Endothelial cell of umbilical vein (primary cell): Measurements from ENCODE around the gene SORCS1. TPM values are rescaled to one million over a fixed set of nuclear protein-coding genes. Genes with fewer than 3 reads are reported as not detected.

Experiments
- BruUV-seq: library from RNA; stranded (reverse); fragments of 400-500 nt; replicated peaks from 2 replicates; lab custom pipeline; 2021; lab: Mats Ljungman, UMichigan
- CTCF ChIA-PET: fragments of 300-600, 350-600 bp; sonication (Branson Sonifier 250); formaldehyde crosslinking; loops from one replicate; lab custom pipeline; 2021; ENCODE audit warnings: antibody characterized with exemption, inconsistent platforms; lab: Charles Lee
- POLR2A ChIA-PET: fragments of 300-600, 350-600 bp; sonication (Branson Sonifier 250); formaldehyde crosslinking; loops from one replicate; lab custom pipeline; 2021; ENCODE audit warnings: antibody characterized with exemption, inconsistent platforms; lab: Charles Lee
- DNase-seq: peaks from one replicate; pipeline ENCODE4 v3.0.0-alpha.2; 2011; ENCODE audit warnings: low read depth, low spot score
- FAIRE-seq: peaks from 2 replicates; lab custom pipeline; 2011; peaks lifted over from hg19 to GRCh38; lab: Jason Lieb, UNC
- H2AFZ ChIP-seq: 2 replicates; pipeline ENCODE4 v1.6.0; 2012; ENCODE audit warnings: low read depth, low read length, control low read depth, inconsistent platforms
- H3K27ac ChIP-seq: 2 replicates; pipeline ENCODE4 v1.5.1; 2011; ENCODE audit warnings: low read depth, mild to moderate bottlenecking, control low read depth, low read length, moderate library complexity; ENCODE audit not compliant: insufficient read depth
- H3K27me3 ChIP-seq, 2 experiments: 2 replicates each; pipeline versions ENCODE4 v1.6.0 to v1.6.1; 2011; ENCODE audit warnings: low read length in 2 of 2, mixed read lengths in 1 of 2; ENCODE audit not compliant: control insufficient read depth in 2 of 2, insufficient read depth in 2 of 2
- H3K36me3 ChIP-seq, 2 experiments: 2 replicates in 1 of 2; 3 replicates in 1 of 2; pipeline ENCODE4 v1.5.1; 2011; ENCODE audit warnings: low read length in 2 of 2, mild to moderate bottlenecking in 1 of 2, moderate library complexity in 1 of 2; ENCODE audit not compliant: control insufficient read depth in 2 of 2, insufficient read depth in 2 of 2; ENCODE audit errors: extremely low read depth in 1 of 2
- H3K4me1 ChIP-seq: 3 replicates; pipeline ENCODE4 v1.5.1; 2011; ENCODE audit warnings: mild to moderate bottlenecking, low read length; ENCODE audit not compliant: control insufficient read depth, insufficient read depth; ENCODE audit errors: extremely low read depth
- H3K4me2 ChIP-seq: 2 replicates; pipeline ENCODE4 v1.6.1; 2011; ENCODE audit warnings: low read length, control low read depth, mixed read lengths; ENCODE audit not compliant: insufficient read depth
- H3K4me3 ChIP-seq, 3 experiments: fragments of 200-600 bp in 1 of 3; sonication (generic), shearing (Covaris generic) in 1 of 3; replicated peaks in 1 of 3; 2 replicates each; pipeline ENCODE4 v1.5.1; 2011 to 2016; ENCODE audit warnings: control low read depth in 3 of 3, low read length in 3 of 3, mild to moderate bottlenecking in 2 of 3, inconsistent platforms in 1 of 3, low read depth in 1 of 3, moderate library complexity in 1 of 3; ENCODE audit not compliant: insufficient read depth in 1 of 3
- H3K79me2 ChIP-seq: 2 replicates; pipeline ENCODE4 v1.6.0; 2012; ENCODE audit warnings: low read length, inconsistent platforms; ENCODE audit not compliant: control insufficient read depth, insufficient read depth
- H3K9ac ChIP-seq: replicated peaks from 2 replicates; pipeline ENCODE3; 2011; ENCODE audit warnings: low read length, control low read depth; ENCODE audit not compliant: insufficient read depth; ENCODE audit errors: extremely low read depth
- H3K9me1 ChIP-seq: replicated peaks from 3 replicates; pipeline ENCODE4 v1.6.0; 2011; ENCODE audit warnings: mild to moderate bottlenecking, low read length; ENCODE audit not compliant: control insufficient read depth, insufficient read depth; ENCODE audit errors: extremely low read depth
- H3K9me3 ChIP-seq: replicated peaks from 2 replicates; pipeline ENCODE4 v1.5.1; 2012; ENCODE audit warnings: low read length, inconsistent platforms; ENCODE audit not compliant: control insufficient read depth, insufficient read depth
- H4K20me1 ChIP-seq: replicated peaks from 2 replicates; pipeline ENCODE3; 2011; ENCODE audit warnings: mild to moderate bottlenecking, low read length; ENCODE audit not compliant: control insufficient read depth, insufficient read depth; ENCODE audit errors: extremely low read depth
- CTCF ChIP-seq, 2 donors: IDR thresholded peaks; 1 replicate in 1 of 2; 2 replicates in 1 of 2; pipeline ENCODE4 v1.5.1; 2011; ENCODE audit warnings: low read length in 2 of 2, mild to moderate bottlenecking in 2 of 2, moderate library complexity in 2 of 2, control low read depth in 1 of 2, inconsistent platforms in 1 of 2, low read depth in 1 of 2; ENCODE audit not compliant: insufficient read depth in 1 of 2; ENCODE audit errors: extremely low read depth in 1 of 2
- EZH2 ChIP-seq: IDR thresholded peaks from 2 replicates; pipeline ENCODE4 v1.6.1; 2012; ENCODE audit warnings: borderline replicate concordance, low read depth, mild to moderate bottlenecking, moderate library complexity, low read length, inconsistent platforms; ENCODE audit not compliant: severe bottlenecking
- FOS ChIP-seq: IDR thresholded peaks from 2 replicates; pipeline ENCODE4 v1.6.1; 2011; ENCODE audit warnings: mild to moderate bottlenecking, low read length, moderate library complexity, borderline replicate concordance; ENCODE audit not compliant: insufficient read depth
- GATA2 ChIP-seq: IDR thresholded peaks from 2 replicates; pipeline ENCODE4 v1.7.0; 2011; ENCODE audit warnings: low read depth, mild to moderate bottlenecking, moderate library complexity, mixed read lengths, low read length; ENCODE audit not compliant: insufficient read length, insufficient read depth
- JUN ChIP-seq: IDR thresholded peaks from 2 replicates; pipeline ENCODE4 v1.6.1; 2011; ENCODE audit warnings: borderline replicate concordance, low read depth; ENCODE audit not compliant: insufficient read length, insufficient read depth
- MAX ChIP-seq: IDR thresholded peaks from 2 replicates; pipeline ENCODE4 v1.6.1; 2011; ENCODE audit not compliant: insufficient read depth, insufficient read length
- MYC ChIP-seq: IDR thresholded peaks from one replicate; pipeline ENCODE4 v1.6.1; 2011; ENCODE audit warnings: mild to moderate bottlenecking, low read depth, low read length
- POLR2A ChIP-seq: IDR thresholded peaks from 2 replicates; pipeline ENCODE4 v1.6.1; 2012; ENCODE audit warnings: low read depth, mild to moderate bottlenecking, control low read depth, low read length
- POLR2AphosphoS5 ChIP-seq: IDR thresholded peaks from 2 replicates; pipeline ENCODE4 v1.6.1; 2012; ENCODE audit warnings: low read depth, mild to moderate bottlenecking, control low read depth, low read length, moderate library complexity; ENCODE audit not compliant: insufficient read depth
- dilution Hi-C: fragments of 300-500 bp; cut with MboI; formaldehyde crosslinking; loops from one replicate; pipeline ENCODE4 v1.15.0; 2019; ENCODE audit warnings: low sequenced_read_pairs; ENCODE audit not compliant: extremely low pct_ligation_motif_present
- intact Hi-C: fragments of 100-400 bp; cut with micrococcal nuclease; formaldehyde crosslinking; loops from one replicate; pipeline ENCODE4 v1.10.0; 2022
- polyA plus RNA-seq, 4 experiments: library from polyadenylated mRNA; depleted of rRNA in 3 of 4; stranded (reverse) in 3 of 4; unstranded in 1 of 4; fragments of >200 nt; gene quantifications; 2 replicates each; pipeline versions ENCODE4 v1.2.1 to v1.2.3, GENCODE V29; 2011 to 2012; ENCODE audit warnings: missing spikeins in 1 of 4
- total RNA-seq: library from RNA; stranded (reverse); gene quantifications from 2 replicates; pipeline ENCODE4 v1.2.3, GENCODE V29; 2021

Gene SORCS1
- total and polyA plus RNA-seq, 2 donors (not counting 3 experiments of a cell fraction or from before 2014, with no cell fraction given): not detected

GRCh38 chr10:106788982-106789381 lies 375.5 kb downstream of the SORCS1 start:
- H4K20me1 ChIP-seq: no peaks in the 10 kb centered on the region
- H3K4me3 ChIP-seq: no peak overlapping the region
- no peaks in the 10 kb centered on the region for H3K27me3 ChIP-seq
- BruUV-seq: no TSS peak
- no peaks in the 10 kb centered on the region for H3K79me2 ChIP-seq
- H3K27ac ChIP-seq: no peak overlapping the region
- no peak overlapping the region for H3K4me2 ChIP-seq
- H3K9me3 ChIP-seq: peaks cover 3% of the 10 kb centered on the region
- no peak overlapping the region for H3K9ac ChIP-seq
- no peaks in the 10 kb centered on the region for H3K36me3 ChIP-seq
- H3K4me1 ChIP-seq: no peaks in the 10 kb centered on the region
- dilution Hi-C loops (no loop called here), intact Hi-C loops (no loop called here)
- no peak overlapping the region for H2AFZ ChIP-seq
- FAIRE-seq (no peak), DNase-seq (no peak)
- POLR2A ChIA-PET: no interaction called here
- CTCF ChIA-PET: no interaction called here
- TF ChIP-seq CTCF (IDR thresholded peaks at IDR 0.05; ENCODE audit: extremely low read depth in 1 of 2, insufficient read depth in 1 of 2, low read depth in 1 of 2, low read length in 2 of 2): no peak
- TF ChIP-seq GATA2: no peak
- no peak for TF ChIP-seq POLR2AphosphoS5
- no peak for TF ChIP-seq POLR2A
- TF ChIP-seq EZH2: no peak
- no peak for TF ChIP-seq FOS
- TF ChIP-seq MAX: no peak
- TF ChIP-seq JUN: no peak
- TF ChIP-seq MYC: no peak
- no peaks in the 10 kb centered on the region for H3K9me1 ChIP-seq
